ENCODE measurements around the gene FAAP100.

- TF ChIP-seq CTCF (conservative IDR thresholded peaks at IDR 0.05) = no peak
- TF ChIP-seq EZH2 (IDR thresholded peaks at IDR 0.05; ENCODE audit: low read depth) = no peak
These were observed 4.7 kb upstream of the FAAP100 start for GRCh38 chr17:81556863-81557262.
